Endothelial cell of umbilical vein (primary cell): ENCODE results near the gene ARHGEF25. TPM values are rescaled to one million over a fixed set of nuclear protein-coding genes. Genes with fewer than 3 reads are reported as not detected.

ENCODE experiments used
- BruUV-seq: library from RNA; stranded (reverse); fragments of 400-500 nt; replicated peaks from 2 replicates; lab custom pipeline; 2021; lab: Mats Ljungman, UMichigan
- CTCF ChIA-PET: fragments of 300-600, 350-600 bp; sonication (Branson Sonifier 250); formaldehyde crosslinking; loops from one replicate; lab custom pipeline; 2021; ENCODE audit warnings: antibody characterized with exemption, inconsistent platforms; lab: Charles Lee
- POLR2A ChIA-PET: fragments of 300-600, 350-600 bp; sonication (Branson Sonifier 250); formaldehyde crosslinking; loops from one replicate; lab custom pipeline; 2021; ENCODE audit warnings: antibody characterized with exemption, inconsistent platforms; lab: Charles Lee
- DNase-seq: peaks from one replicate; pipeline ENCODE4 v3.0.0-alpha.2; 2011; ENCODE audit warnings: low read depth, low spot score
- FAIRE-seq: peaks from 2 replicates; lab custom pipeline; 2011; peaks lifted over from hg19 to GRCh38; lab: Jason Lieb, UNC
- H2AFZ ChIP-seq: 2 replicates; pipeline ENCODE4 v1.6.0; 2012; ENCODE audit warnings: low read depth, low read length, control low read depth, inconsistent platforms
- H3K27ac ChIP-seq: 2 replicates; pipeline ENCODE4 v1.5.1; 2011; ENCODE audit warnings: low read depth, mild to moderate bottlenecking, control low read depth, low read length, moderate library complexity; ENCODE audit not compliant: insufficient read depth
- H3K27me3 ChIP-seq, 2 experiments: 2 replicates each; pipeline versions ENCODE4 v1.6.0 to v1.6.1; 2011; ENCODE audit warnings: low read length in 2 of 2, mixed read lengths in 1 of 2; ENCODE audit not compliant: control insufficient read depth in 2 of 2, insufficient read depth in 2 of 2
- H3K36me3 ChIP-seq, 2 experiments: 2 replicates in 1 of 2; 3 replicates in 1 of 2; pipeline ENCODE4 v1.5.1; 2011; ENCODE audit warnings: low read length in 2 of 2, mild to moderate bottlenecking in 1 of 2, moderate library complexity in 1 of 2; ENCODE audit not compliant: control insufficient read depth in 2 of 2, insufficient read depth in 2 of 2; ENCODE audit errors: extremely low read depth in 1 of 2
- H3K4me1 ChIP-seq: 3 replicates; pipeline ENCODE4 v1.5.1; 2011; ENCODE audit warnings: mild to moderate bottlenecking, low read length; ENCODE audit not compliant: control insufficient read depth, insufficient read depth; ENCODE audit errors: extremely low read depth
- H3K4me2 ChIP-seq: 2 replicates; pipeline ENCODE4 v1.6.1; 2011; ENCODE audit warnings: low read length, control low read depth, mixed read lengths; ENCODE audit not compliant: insufficient read depth
- H3K4me3 ChIP-seq, 3 experiments: fragments of 200-600 bp in 1 of 3; sonication (generic), shearing (Covaris generic) in 1 of 3; replicated peaks in 1 of 3; 2 replicates each; pipeline ENCODE4 v1.5.1; 2011 to 2016; ENCODE audit warnings: control low read depth in 3 of 3, low read length in 3 of 3, mild to moderate bottlenecking in 2 of 3, inconsistent platforms in 1 of 3, low read depth in 1 of 3, moderate library complexity in 1 of 3; ENCODE audit not compliant: insufficient read depth in 1 of 3
- H3K79me2 ChIP-seq: 2 replicates; pipeline ENCODE4 v1.6.0; 2012; ENCODE audit warnings: low read length, inconsistent platforms; ENCODE audit not compliant: control insufficient read depth, insufficient read depth
- H3K9ac ChIP-seq: replicated peaks from 2 replicates; pipeline ENCODE3; 2011; ENCODE audit warnings: low read length, control low read depth; ENCODE audit not compliant: insufficient read depth; ENCODE audit errors: extremely low read depth
- H3K9me1 ChIP-seq: replicated peaks from 3 replicates; pipeline ENCODE4 v1.6.0; 2011; ENCODE audit warnings: mild to moderate bottlenecking, low read length; ENCODE audit not compliant: control insufficient read depth, insufficient read depth; ENCODE audit errors: extremely low read depth
- H3K9me3 ChIP-seq: replicated peaks from 2 replicates; pipeline ENCODE4 v1.5.1; 2012; ENCODE audit warnings: low read length, inconsistent platforms; ENCODE audit not compliant: control insufficient read depth, insufficient read depth
- H4K20me1 ChIP-seq: replicated peaks from 2 replicates; pipeline ENCODE3; 2011; ENCODE audit warnings: mild to moderate bottlenecking, low read length; ENCODE audit not compliant: control insufficient read depth, insufficient read depth; ENCODE audit errors: extremely low read depth
- EZH2 ChIP-seq: IDR thresholded peaks from 2 replicates; pipeline ENCODE4 v1.6.1; 2012; ENCODE audit warnings: borderline replicate concordance, low read depth, mild to moderate bottlenecking, moderate library complexity, low read length, inconsistent platforms; ENCODE audit not compliant: severe bottlenecking
- FOS ChIP-seq: IDR thresholded peaks from 2 replicates; pipeline ENCODE4 v1.6.1; 2011; ENCODE audit warnings: mild to moderate bottlenecking, low read length, moderate library complexity, borderline replicate concordance; ENCODE audit not compliant: insufficient read depth
- GATA2 ChIP-seq: IDR thresholded peaks from 2 replicates; pipeline ENCODE4 v1.7.0; 2011; ENCODE audit warnings: low read depth, mild to moderate bottlenecking, moderate library complexity, mixed read lengths, low read length; ENCODE audit not compliant: insufficient read length, insufficient read depth
- JUN ChIP-seq: IDR thresholded peaks from 2 replicates; pipeline ENCODE4 v1.6.1; 2011; ENCODE audit warnings: borderline replicate concordance, low read depth; ENCODE audit not compliant: insufficient read length, insufficient read depth
- MAX ChIP-seq: IDR thresholded peaks from 2 replicates; pipeline ENCODE4 v1.6.1; 2011; ENCODE audit not compliant: insufficient read depth, insufficient read length
- MYC ChIP-seq: IDR thresholded peaks from one replicate; pipeline ENCODE4 v1.6.1; 2011; ENCODE audit warnings: mild to moderate bottlenecking, low read depth, low read length
- POLR2A ChIP-seq: IDR thresholded peaks from 2 replicates; pipeline ENCODE4 v1.6.1; 2012; ENCODE audit warnings: low read depth, mild to moderate bottlenecking, control low read depth, low read length
- dilution Hi-C: fragments of 300-500 bp; cut with MboI; formaldehyde crosslinking; loops from one replicate; pipeline ENCODE4 v1.15.0; 2019; ENCODE audit warnings: low sequenced_read_pairs; ENCODE audit not compliant: extremely low pct_ligation_motif_present
- intact Hi-C: fragments of 100-400 bp; cut with micrococcal nuclease; formaldehyde crosslinking; loops from one replicate; pipeline ENCODE4 v1.10.0; 2022
- polyA plus RNA-seq, 4 experiments: library from polyadenylated mRNA; depleted of rRNA in 3 of 4; stranded (reverse) in 3 of 4; unstranded in 1 of 4; fragments of >200 nt; gene quantifications; 2 replicates each; pipeline versions ENCODE4 v1.2.1 to v1.2.3, GENCODE V29; 2011 to 2012; ENCODE audit warnings: missing spikeins in 1 of 4
- total RNA-seq: library from RNA; stranded (reverse); gene quantifications from 2 replicates; pipeline ENCODE4 v1.2.3, GENCODE V29; 2021

Gene ARHGEF25
- total and polyA plus RNA-seq, 2 donors (not counting 3 experiments of a cell fraction or from before 2014, with no cell fraction given) = 4.7 to 7.4 TPM

DNA sequence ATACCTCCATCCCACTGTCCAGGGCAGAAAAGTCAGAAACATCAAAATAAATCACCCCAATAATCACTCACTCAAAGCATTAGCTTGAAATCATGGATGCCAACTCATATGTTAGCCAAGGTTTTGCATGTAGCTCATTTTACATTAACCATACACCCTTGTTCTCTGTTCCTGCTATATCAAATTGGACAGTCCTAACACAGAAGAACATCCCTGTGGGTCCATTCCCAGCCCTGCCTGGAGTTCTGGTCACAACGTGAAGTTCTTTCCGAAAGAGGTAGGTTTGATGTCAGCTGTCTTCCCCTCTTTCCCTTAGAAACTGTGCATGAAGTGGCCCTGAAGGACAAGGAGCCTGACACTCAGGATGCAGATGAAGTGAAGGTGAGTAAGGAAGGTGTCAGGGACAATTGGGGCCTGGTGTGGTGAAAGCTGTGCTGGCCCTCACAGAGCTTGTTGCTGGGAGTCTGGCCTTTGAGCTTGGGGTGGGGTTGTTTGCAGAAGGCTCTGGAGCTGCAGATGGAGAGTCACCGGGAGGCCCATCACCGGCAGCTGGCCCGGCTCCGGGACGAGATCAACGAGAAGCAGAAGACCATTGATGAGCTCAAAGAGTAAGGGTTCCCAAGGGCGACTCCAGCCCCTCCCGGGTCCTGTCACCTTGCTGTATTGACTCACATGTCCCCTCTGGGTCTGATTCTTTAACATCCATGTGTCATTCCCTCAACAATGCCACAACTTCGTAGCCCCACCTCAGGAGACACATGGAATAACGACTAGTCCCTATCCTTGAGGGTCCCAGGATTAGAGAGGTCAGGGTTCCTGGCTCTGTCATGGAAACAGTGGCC, 35.2 kb upstream of the ARHGEF25 start:
- H3K36me3 ChIP-seq = no peaks in the 10 kb centered on the region
- no peak for TF ChIP-seq JUN
- no peak for TF ChIP-seq FOS
- no peak for TF ChIP-seq MAX
- no peak for TF ChIP-seq GATA2
- no peak overlapping the region for H3K4me3 ChIP-seq
- H3K4me1 ChIP-seq = no peaks in the 10 kb centered on the region
- POLR2A ChIA-PET = no interaction called here
- H4K20me1 ChIP-seq = no peaks in the 10 kb centered on the region
- no peaks in the 10 kb centered on the region for H3K9me3 ChIP-seq
- H3K27ac ChIP-seq = no peak overlapping the region
- FAIRE-seq = no peak
- no peaks in the 10 kb centered on the region for H3K79me2 ChIP-seq
- H3K9ac ChIP-seq = no peak overlapping the region
- H3K4me2 ChIP-seq = no peak overlapping the region
- intact Hi-C loops (no loop called here), dilution Hi-C loops (no loop called here)
- BruUV-seq = no TSS peak
- H3K9me1 ChIP-seq = no peaks in the 10 kb centered on the region
- peaks cover 6% of the 10 kb centered on the region in 2 experiments for H3K27me3 ChIP-seq
- no peak overlapping the region for H2AFZ ChIP-seq
- CTCF ChIA-PET = interaction anchor here (0.6 to 2.6 kb wide), 5 partner anchors 8 to 62 kb away, joined by 3 to 21 read pairs (median 4); partner anchors contain the start of gene B4GALNT1
- no peak for DNase-seq

- Histone ChIP-seq H3K4me1 (no peaks in the 10 kb centered on the region), H3K27ac (no peak overlapping the region), H3K36me3 (no peaks in the 10 kb centered on the region), H3K9me1 (no peaks in the 10 kb centered on the region), H3K4me3 (no peak overlapping the region), H2AFZ (no peak overlapping the region), H4K20me1 (no peaks in the 10 kb centered on the region), H3K9ac (no peak overlapping the region), H3K4me2 (no peak overlapping the region), H3K79me2 (no peaks in the 10 kb centered on the region), H3K27me3 (peaks cover 6% of the 10 kb centered on the region in 2 experiments), H3K9me3 (no peaks in the 10 kb centered on the region)
- POLR2A ChIA-PET = no interaction called here
- no peak for TF ChIP-seq EZH2
- TF ChIP-seq MYC = no peak
- no peak for TF ChIP-seq FOS
- TF ChIP-seq POLR2A = no peak
- no peak for TF ChIP-seq JUN
- no peak for TF ChIP-seq GATA2
- CTCF ChIA-PET = interaction anchor here (0.6 to 2.6 kb wide), 2 partner anchors 8 to 19 kb away, joined by 3 to 21 read pairs; no protein-coding TSS in a partner anchor
- DNase-seq = no peak
- dilution Hi-C loops = no loop called here
- intact Hi-C loops = no loop called here
- no peak for FAIRE-seq
- BruUV-seq = no TSS peak
Observed at GRCh38 chr12:57576613-57577160, 34.5 kb upstream of the ARHGEF25 start.
